DND-41 (cell line): ENCODE results near the gene PTK6.

Experiments used
- ATAC-seq: fragments of 200-7000 bp; cut with Tn5 transposase; 3 replicates; pipeline ENCODE4 v1.9.1; 2021; ENCODE audit warnings: low read depth; ENCODE audit not compliant: insufficient read depth
- DNase-seq: peaks from one replicate; pipeline ENCODE4 v3.0.0-alpha.2; 2020
- H2AFZ ChIP-seq: 2 replicates; pipeline ENCODE4 v1.6.0; 2012; ENCODE audit warnings: low read depth, low read length
- H3K27ac ChIP-seq: 2 replicates; pipeline ENCODE4 v1.5.1; 2012; ENCODE audit warnings: low read length, inconsistent platforms
- H3K27me3 ChIP-seq: fragments of 200-600 bp; sonication (generic); 2 replicates; pipeline ENCODE4 v1.6.0; 2012; ENCODE audit warnings: low read length, mild to moderate bottlenecking, inconsistent platforms; ENCODE audit not compliant: insufficient read depth, poor library complexity
- H3K36me3 ChIP-seq: 2 replicates; pipeline ENCODE4 v1.5.1; 2012; ENCODE audit warnings: low read length, inconsistent platforms; ENCODE audit not compliant: insufficient read depth
- H3K4me1 ChIP-seq: 2 replicates; pipeline ENCODE4 v1.5.1; 2012; ENCODE audit warnings: mild to moderate bottlenecking, low read length; ENCODE audit not compliant: insufficient read depth
- H3K4me2 ChIP-seq: 2 replicates; pipeline ENCODE4 v1.6.0; 2012; ENCODE audit warnings: mild to moderate bottlenecking, moderate library complexity, low read length, inconsistent platforms; ENCODE audit not compliant: insufficient read depth
- H3K4me3 ChIP-seq, 2 experiments: fragments of 200-600 bp in 1 of 2; shearing (Covaris generic) in 1 of 2; 2 replicates each; pipeline ENCODE4 v1.5.1; 2012 to 2016; ENCODE audit warnings: inconsistent platforms in 2 of 2, low read length in 2 of 2, mild to moderate bottlenecking in 2 of 2, low read depth in 1 of 2, moderate library complexity in 1 of 2
- H3K79me2 ChIP-seq: 2 replicates; pipeline ENCODE4 v1.6.0; 2012; ENCODE audit warnings: low read length, inconsistent platforms; ENCODE audit not compliant: insufficient read depth
- H3K9ac ChIP-seq: 2 replicates; pipeline ENCODE4 v1.6.0; 2012; ENCODE audit warnings: low read depth, mild to moderate bottlenecking, inconsistent platforms, low read length, moderate library complexity
- H3K9me3 ChIP-seq: 2 replicates; pipeline ENCODE4 v1.5.1; 2012; ENCODE audit warnings: low read length, moderate library complexity, mild to moderate bottlenecking, inconsistent platforms; ENCODE audit not compliant: insufficient read depth, severe bottlenecking
- H4K20me1 ChIP-seq: 2 replicates; pipeline ENCODE4 v1.6.0; 2012; ENCODE audit warnings: low read length; ENCODE audit not compliant: insufficient read depth
- CTCF ChIP-seq: IDR thresholded peaks from 2 replicates; pipeline ENCODE4 v1.5.1; 2012; ENCODE audit warnings: borderline replicate concordance, low read length, moderate library complexity, mild to moderate bottlenecking; ENCODE audit not compliant: poor library complexity, severe bottlenecking; ENCODE audit errors: extremely low read depth
- EZH2 ChIP-seq: IDR thresholded peaks from 3 replicates; pipeline ENCODE4 v1.6.1; 2012; ENCODE audit warnings: borderline replicate concordance, low read depth, mild to moderate bottlenecking, moderate library complexity, low read length, inconsistent platforms; ENCODE audit not compliant: severe bottlenecking

PTK6 gene

GRCh38 chr20:63536997-63537524 lies at the start of gene PTK6:
TSS of gene PTK6 (minus strand) at chr20:63537376. CDS start at chr20:63537314, 62 bp downstream.
- peak within 1 kb of the TSS in 1 of 2 experiments; percentile 56; a peak in 2 of 4 replicates for H3K4me3 ChIP-seq
- DNase-seq, result no peak
- TF ChIP-seq EZH2 (no peak), CTCF (no peak)
- H3K9me3 ChIP-seq, result no peaks in the 10 kb centered on the region
- H3K4me1 ChIP-seq, result peaks cover 21% of the 10 kb centered on the region
- peak within 1 kb of the TSS; percentile 71 for H3K27ac ChIP-seq
- H3K79me2 ChIP-seq, result no peaks in the 10 kb centered on the region
- peak within 1 kb of the TSS; percentile 79 for H2AFZ ChIP-seq
- H3K27me3 ChIP-seq, result no peaks in the 10 kb centered on the region
- no peaks in the 10 kb centered on the region for H3K36me3 ChIP-seq
- H3K9ac ChIP-seq, result peak within 1 kb of the TSS; percentile 50
- ATAC-seq, result no peak
- peaks cover 7% of the 10 kb centered on the region; the same call in 1 of the 2 replicates for H4K20me1 ChIP-seq
- H3K4me2 ChIP-seq, result peak within 1 kb of the TSS; percentile 77

- Histone ChIP-seq H2AFZ (no peak overlapping the region), H3K27ac (no peak overlapping the region), H3K4me2 (no peak overlapping the region), H3K9me3 (no peaks in the 10 kb centered on the region), H3K27me3 (no peaks in the 10 kb centered on the region), H3K9ac (no peak overlapping the region), H4K20me1 (no peaks in the 10 kb centered on the region; the same call in 1 of the 2 replicates), H3K4me1 (no peaks in the 10 kb centered on the region), H3K36me3 (peaks cover 37% of the 10 kb centered on the region), H3K4me3 (no peak overlapping the region), H3K79me2 (no peaks in the 10 kb centered on the region)
- no peak for ATAC-seq
- DNase-seq, result no peak
- TF ChIP-seq CTCF (no peak), EZH2 (no peak)
These were observed 49.6 kb upstream of the PTK6 start for GRCh38 chr20:63586797-63587196.

- Histone ChIP-seq H3K36me3 (peaks cover 28% of the 10 kb centered on the region), H3K9ac (no peak overlapping the region), H2AFZ (no peak overlapping the region), H3K4me2 (no peak overlapping the region), H3K4me3 (no peak overlapping the region), H3K4me1 (no peaks in the 10 kb centered on the region), H3K9me3 (no peaks in the 10 kb centered on the region), H3K79me2 (no peaks in the 10 kb centered on the region), H3K27ac (no peak overlapping the region), H3K27me3 (no peaks in the 10 kb centered on the region), H4K20me1 (peaks cover 2% of the 10 kb centered on the region)
- TF ChIP-seq EZH2 (no peak), CTCF (no peak)
- no peak for ATAC-seq
- DNase-seq, result no peak
These were observed 48.7 kb upstream of the PTK6 start for GRCh38 chr20:63585616-63586565.
